B cell (primary cell): ENCODE results near the gene PP2D1.

Experiments
- CTCF ChIP-seq: fragments of 200-600 bp; IDR thresholded peaks from one replicate; pipeline ENCODE4 v1.8.0; 2022; ENCODE audit warnings: antibody characterized with exemption, mild to moderate bottlenecking
- EZH2 ChIP-seq: IDR thresholded peaks from 2 replicates; pipeline ENCODE4 v1.6.1; 2012; ENCODE audit warnings: borderline replicate concordance, low read depth, mild to moderate bottlenecking, moderate library complexity, low read length; ENCODE audit not compliant: insufficient read depth, poor library complexity, severe bottlenecking

- no peak for TF ChIP-seq CTCF
- TF ChIP-seq EZH2: no peak
These were observed 51.4 kb downstream of the PP2D1 start for GRCh38 chr3:19960696-19961095.
